ENCODE results near the gene TMEM129.

DNA sequence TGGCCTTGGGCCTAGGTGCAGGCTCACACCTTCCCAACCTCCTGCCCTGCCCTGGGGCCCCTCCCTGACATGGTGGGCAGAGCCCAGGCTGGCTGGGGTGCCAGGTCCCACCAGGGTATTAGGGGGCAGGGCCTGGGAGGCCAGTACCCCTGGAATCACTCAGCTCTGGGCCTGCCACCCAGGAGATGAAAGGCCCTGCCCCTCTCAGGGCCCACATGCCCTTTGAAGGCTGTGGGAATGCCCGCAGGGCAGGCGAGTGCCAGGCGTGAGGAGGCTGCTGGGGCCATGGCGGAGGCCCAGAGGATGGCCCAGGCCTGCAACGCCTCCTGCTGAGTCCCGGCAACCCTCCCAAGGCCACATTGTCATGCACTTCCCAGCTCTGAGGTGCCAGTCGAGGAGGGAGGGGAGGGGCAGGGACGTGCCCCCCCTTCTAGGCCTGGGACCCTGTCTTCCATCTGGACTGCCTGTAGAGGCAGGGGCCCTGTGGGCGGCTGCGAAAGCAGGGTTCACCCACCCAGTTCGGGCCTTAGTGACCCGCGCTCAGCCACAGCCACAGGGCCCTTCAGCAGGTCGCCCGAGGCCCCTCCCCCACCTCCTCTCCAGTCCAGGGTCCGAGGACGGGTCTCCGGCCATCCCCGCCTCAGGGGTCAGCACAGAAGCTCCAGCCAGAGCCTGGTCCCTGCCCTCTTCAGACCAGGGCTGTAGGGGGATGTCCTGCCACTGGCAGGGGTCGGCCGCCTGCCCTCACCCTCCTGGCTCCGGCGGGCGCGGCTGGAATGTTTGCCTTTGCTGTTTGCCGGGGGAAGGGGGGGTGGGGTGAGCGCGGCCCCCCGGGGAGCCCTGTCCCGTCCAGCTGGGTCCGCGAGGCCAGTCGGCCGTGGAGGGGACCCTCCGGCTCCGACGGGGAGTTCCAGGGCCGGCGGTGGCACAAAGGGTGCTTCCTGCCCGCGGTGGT is 45.3 kb upstream of the TMEM129 start:
- TF ChIP-seq, protein P1, sequence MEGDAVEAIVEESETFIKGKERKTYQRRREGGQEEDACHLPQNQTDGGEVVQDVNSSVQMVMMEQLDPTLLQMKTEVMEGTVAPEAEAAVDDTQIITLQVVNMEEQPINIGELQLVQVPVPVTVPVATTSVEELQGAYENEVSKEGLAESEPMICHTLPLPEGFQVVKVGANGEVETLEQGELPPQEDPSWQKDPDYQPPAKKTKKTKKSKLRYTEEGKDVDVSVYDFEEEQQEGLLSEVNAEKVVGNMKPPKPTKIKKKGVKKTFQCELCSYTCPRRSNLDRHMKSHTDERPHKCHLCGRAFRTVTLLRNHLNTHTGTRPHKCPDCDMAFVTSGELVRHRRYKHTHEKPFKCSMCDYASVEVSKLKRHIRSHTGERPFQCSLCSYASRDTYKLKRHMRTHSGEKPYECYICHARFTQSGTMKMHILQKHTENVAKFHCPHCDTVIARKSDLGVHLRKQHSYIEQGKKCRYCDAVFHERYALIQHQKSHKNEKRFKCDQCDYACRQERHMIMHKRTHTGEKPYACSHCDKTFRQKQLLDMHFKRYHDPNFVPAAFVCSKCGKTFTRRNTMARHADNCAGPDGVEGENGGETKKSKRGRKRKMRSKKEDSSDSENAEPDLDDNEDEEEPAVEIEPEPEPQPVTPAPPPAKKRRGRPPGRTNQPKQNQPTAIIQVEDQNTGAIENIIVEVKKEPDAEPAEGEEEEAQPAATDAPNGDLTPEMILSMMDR (IDR thresholded peaks at IDR 0.05): no peak
- TF ChIP-seq POLR2AphosphoS5 (IDR thresholded peaks at IDR 0.05): no peak

Data from breast epithelium (tissue), 3 donors.